ENCODE data around the gene OR52M1.
A peak's percentile ranks its signal among the peaks of the same experiment; 100 is the strongest.
"Not testable (repeated sequence)": the region's sequence is repeated elsewhere in the genome, so short reads cannot be mapped to it uniquely, and the experiment has no call there.

Gene OR52M1
- total RNA-seq = 0 reads per million in 9 experiments

GRCh38 chr11:4544891-4545290 is at the start of gene OR52M1:
Gene OR52M1 (plus strand): TSS chr11:4545191. CDS start chr11:4545191, 0 bp downstream.
- H3K36me3 Mint-ChIP-seq (ENCODE audit: insufficient read depth) = no peaks in the 10 kb centered on the region
- ATAC-seq (replicated peaks) (no peak), DNase-seq (no peak)
- no peaks in the 10 kb centered on the region for H3K4me1 Mint-ChIP-seq (ENCODE audit: low read depth in 2 of 2)
- no peak within 1 kb of the TSS for H3K27ac Mint-ChIP-seq
- H3K9me3 Mint-ChIP-seq = no peaks in the 10 kb centered on the region
- no peak within 1 kb of the TSS for H3K4me3 Mint-ChIP-seq
- peaks cover 34 to 54% of the 10 kb centered on the region in 2 donors for H3K27me3 Mint-ChIP-seq

- no peak for DNase-seq
- H3K9me3 Mint-ChIP-seq = no peaks in the 10 kb centered on the region
- H3K4me3 Mint-ChIP-seq = no peak overlapping the region
- ATAC-seq (replicated peaks) = no peak
- peaks cover 4% of the 10 kb centered on the region in 2 donors for H3K4me1 Mint-ChIP-seq (ENCODE audit: low read depth in 2 of 2)
- no peaks in the 10 kb centered on the region for H3K36me3 Mint-ChIP-seq (ENCODE audit: insufficient read depth)
- H3K27me3 Mint-ChIP-seq = peaks cover 46 to 53% of the 10 kb centered on the region in 2 donors
- H3K27ac Mint-ChIP-seq = no peak overlapping the region
Measured at GRCh38 chr11:4495487-4495886, 49.5 kb upstream of the OR52M1 start.

- H3K4me3 Mint-ChIP-seq = no peak overlapping the region
- ATAC-seq (replicated peaks) (no peak), DNase-seq (no peak)
- no peaks in the 10 kb centered on the region for H3K36me3 Mint-ChIP-seq (ENCODE audit: insufficient read depth)
- H3K27ac Mint-ChIP-seq = no peak overlapping the region
- H3K9me3 Mint-ChIP-seq = no peaks in the 10 kb centered on the region
- H3K27me3 Mint-ChIP-seq = peaks cover 49 to 53% of the 10 kb centered on the region in 2 donors
- H3K4me1 Mint-ChIP-seq (ENCODE audit: low read depth in 2 of 2) = peaks cover 4% of the 10 kb centered on the region in 2 donors
Measured at GRCh38 chr11:4495986-4496385, 49.0 kb upstream of the OR52M1 start.

GRCh38 chr11:4496557-4497248 is 48.3 kb upstream of the OR52M1 start:
- no peak overlapping the region for H3K27ac Mint-ChIP-seq

GRCh38 chr11:4508886-4509285 is 36.1 kb upstream of the OR52M1 start:
- no peak for DNase-seq
- Mint-ChIP-seq H3K36me3 (ENCODE audit: insufficient read depth) (no peaks in the 10 kb centered on the region), H3K27me3 (peaks cover 45 to 46% of the 10 kb centered on the region in 2 donors), H3K4me1 (ENCODE audit: low read depth in 2 of 2) (no peaks in the 10 kb centered on the region), H3K4me3 (no peak overlapping the region), H3K27ac (no peak overlapping the region), H3K9me3 (peaks cover 0 to 2% of the 10 kb centered on the region in 2 donors)
- no peak for ATAC-seq (replicated peaks)

More at GRCh38 chr11:4496557-4497248, 48.3 kb upstream of the OR52M1 start:
- no peak overlapping the region for H3K4me3 Mint-ChIP-seq
- H3K27me3 Mint-ChIP-seq = peaks cover 48% of the 10 kb centered on the region in 2 donors
- H3K36me3 Mint-ChIP-seq (ENCODE audit: insufficient read depth) = no peaks in the 10 kb centered on the region
- peaks cover 4% of the 10 kb centered on the region in 2 donors for H3K4me1 Mint-ChIP-seq (ENCODE audit: low read depth in 2 of 2)
- DNase-seq (no peak), ATAC-seq (replicated peaks) (no peak)
- H3K9me3 Mint-ChIP-seq = no peaks in the 10 kb centered on the region

- H3K4me1 Mint-ChIP-seq (ENCODE audit: low read depth in 2 of 2) = no peaks in the 10 kb centered on the region
- no peak overlapping the region for H3K27ac Mint-ChIP-seq
- H3K36me3 Mint-ChIP-seq (ENCODE audit: insufficient read depth) = no peaks in the 10 kb centered on the region
- H3K27me3 Mint-ChIP-seq = peaks cover 35% of the 10 kb centered on the region in 2 donors
- no peak overlapping the region for H3K4me3 Mint-ChIP-seq
- DNase-seq = no peak
- H3K9me3 Mint-ChIP-seq = peaks cover 0 to 2% of the 10 kb centered on the region in 2 donors
- ATAC-seq (replicated peaks) = no peak
Measured at GRCh38 chr11:4511282-4512245, 33.4 kb upstream of the OR52M1 start.

GRCh38 chr11:4514196-4514595 is 30.8 kb upstream of the OR52M1 start:
- peaks cover 12 to 21% of the 10 kb centered on the region in 2 donors for H3K27me3 Mint-ChIP-seq
- no peak overlapping the region for H3K27ac Mint-ChIP-seq
- DNase-seq (no peak), ATAC-seq (replicated peaks) (no peak)
- H3K36me3 Mint-ChIP-seq (ENCODE audit: insufficient read depth) = no peaks in the 10 kb centered on the region
- no peaks in the 10 kb centered on the region for H3K4me1 Mint-ChIP-seq (ENCODE audit: low read depth in 2 of 2)
- H3K9me3 Mint-ChIP-seq = no peaks in the 10 kb centered on the region
- no peak overlapping the region for H3K4me3 Mint-ChIP-seq

GRCh38 chr11:4522339-4522738 is 22.7 kb upstream of the OR52M1 start:
- Mint-ChIP-seq H3K9me3 (no peaks in the 10 kb centered on the region), H3K27ac (no peak overlapping the region), H3K36me3 (ENCODE audit: insufficient read depth) (no peaks in the 10 kb centered on the region), H3K4me3 (no peak overlapping the region), H3K4me1 (ENCODE audit: low read depth in 2 of 2) (no peaks in the 10 kb centered on the region), H3K27me3 (peaks cover 41 to 83% of the 10 kb centered on the region in 2 donors)
- DNase-seq (no peak), ATAC-seq (replicated peaks) (no peak)

- Mint-ChIP-seq H3K27ac (no peak overlapping the region), H3K4me1 (ENCODE audit: low read depth in 2 of 2) (no peaks in the 10 kb centered on the region), H3K27me3 (peaks cover 41 to 83% of the 10 kb centered on the region in 2 donors), H3K9me3 (no peaks in the 10 kb centered on the region), H3K4me3 (no peak overlapping the region), H3K36me3 (ENCODE audit: insufficient read depth) (no peaks in the 10 kb centered on the region)
- DNase-seq = no peak
- no peak for ATAC-seq (replicated peaks)
Measured at GRCh38 chr11:4522752-4523151, 22.2 kb upstream of the OR52M1 start.

- H3K4me3 Mint-ChIP-seq = no peak overlapping the region
- H3K9me3 Mint-ChIP-seq = no peaks in the 10 kb centered on the region
- no peak for DNase-seq
- no peaks in the 10 kb centered on the region for H3K4me1 Mint-ChIP-seq (ENCODE audit: low read depth in 2 of 2)
- H3K36me3 Mint-ChIP-seq (ENCODE audit: insufficient read depth) = no peaks in the 10 kb centered on the region
- ATAC-seq (replicated peaks) = no peak
- H3K27ac Mint-ChIP-seq = no peak overlapping the region
- peaks cover 50 to 92% of the 10 kb centered on the region in 2 donors for H3K27me3 Mint-ChIP-seq
Measured at GRCh38 chr11:4523666-4524065, 21.3 kb upstream of the OR52M1 start.

GRCh38 chr11:4527926-4528325 is 17.1 kb upstream of the OR52M1 start:
- ATAC-seq (replicated peaks) (no peak), DNase-seq (no peak)
- H3K27ac Mint-ChIP-seq = no peak overlapping the region
- H3K27me3 Mint-ChIP-seq = peaks cover 53 to 57% of the 10 kb centered on the region in 2 donors
- no peaks in the 10 kb centered on the region for H3K36me3 Mint-ChIP-seq (ENCODE audit: insufficient read depth)
- no peak overlapping the region for H3K4me3 Mint-ChIP-seq
- H3K4me1 Mint-ChIP-seq (ENCODE audit: low read depth in 2 of 2) = no peaks in the 10 kb centered on the region
- H3K9me3 Mint-ChIP-seq = peaks cover 0 to 2% of the 10 kb centered on the region in 2 donors

- H3K9me3 Mint-ChIP-seq; H3K36me3 Mint-ChIP-seq (ENCODE audit: insufficient read depth): not testable (repeated sequence)
Measured at GRCh38 chr11:4531686-4532085, 13.3 kb upstream of the OR52M1 start.

GRCh38 chr11:4539603-4540219 is 5.3 kb upstream of the OR52M1 start:
- peaks cover 24 to 63% of the 10 kb centered on the region in 2 donors for H3K27me3 Mint-ChIP-seq
- no peaks in the 10 kb centered on the region for H3K4me1 Mint-ChIP-seq (ENCODE audit: low read depth in 2 of 2)
- DNase-seq (peak; percentile 11 to 43 (median 27)), ATAC-seq (replicated peaks) (peak; percentile 37)
- H3K27ac Mint-ChIP-seq = no peak overlapping the region
- no peak overlapping the region for H3K4me3 Mint-ChIP-seq
- H3K9me3 Mint-ChIP-seq = no peaks in the 10 kb centered on the region
- no peaks in the 10 kb centered on the region for H3K36me3 Mint-ChIP-seq (ENCODE audit: insufficient read depth)

More at GRCh38 chr11:4531686-4532085, 13.3 kb upstream of the OR52M1 start:
- DNase-seq; H3K4me1 Mint-ChIP-seq (ENCODE audit: low read depth in 2 of 2); H3K4me3 Mint-ChIP-seq; ATAC-seq (replicated peaks); H3K27ac Mint-ChIP-seq: not testable (repeated sequence)
- H3K27me3 Mint-ChIP-seq = peaks cover 29 to 32% of the 10 kb centered on the region in 2 donors

Measured in effector memory CD8-positive, alpha-beta T cell (primary cell).